H1 (cell line): ENCODE results near the gene ANGPTL2. TPM values are rescaled to one million over a fixed set of nuclear protein-coding genes. Genes with fewer than 3 reads are reported as not detected.
A peak's percentile ranks its signal among the peaks of the same experiment; 100 is the strongest.

Experiments used
- CTCF ChIA-PET: fragments of 300-600 bp; sonication (Branson Sonifier 250); formaldehyde crosslinking; loops from one replicate; lab custom pipeline; 2021; ENCODE audit not compliant: partially characterized antibody; lab: Charles Lee
- POLR2A ChIA-PET: fragments of 300-600 bp; sonication (Branson Sonifier 250); formaldehyde crosslinking; loops from one replicate; lab custom pipeline; 2021; ENCODE audit warnings: inconsistent platforms; ENCODE audit not compliant: partially characterized antibody; lab: Charles Lee
- DNase-seq, 2 experiments: peaks; one replicate each; pipeline versions ENCODE4 v3.0.0 to v3.0.0-alpha.2; 2010 to 2022; ENCODE audit warnings: low spot score in 2 of 2, low read depth in 1 of 2, mixed read lengths in 1 of 2
- FAIRE-seq: peaks from 2 replicates; lab custom pipeline; 2011; peaks lifted over from hg19 to GRCh38; lab: Jason Lieb, UNC
- H2AFZ ChIP-seq: 2 replicates; pipeline ENCODE4 v1.8.1; 2012; ENCODE audit warnings: low read length, inconsistent platforms
- H2AK5ac ChIP-seq: 2 replicates; pipeline ENCODE4 v1.6.1; 2013; ENCODE audit warnings: low read depth, low read length
- H2BK120ac ChIP-seq: replicated peaks from 2 replicates; pipeline ENCODE3; 2013; ENCODE audit warnings: low read depth, low read length, inconsistent platforms
- H2BK12ac ChIP-seq: 2 replicates; pipeline ENCODE4 v1.6.1; 2013; ENCODE audit warnings: low read depth, low read length
- H2BK15ac ChIP-seq: 2 replicates; pipeline ENCODE4 v1.6.1; 2013; ENCODE audit warnings: low read length
- H2BK20ac ChIP-seq: 2 replicates; pipeline ENCODE4 v1.6.1; 2013; ENCODE audit warnings: low read length
- H2BK5ac ChIP-seq: 2 replicates; pipeline ENCODE4 v1.6.1; 2013; ENCODE audit warnings: low read depth, low read length
- H3K14ac ChIP-seq: 2 replicates; pipeline ENCODE4 v1.6.1; 2013; ENCODE audit warnings: inconsistent platforms; ENCODE audit not compliant: insufficient read length
- H3K18ac ChIP-seq: 2 replicates; pipeline ENCODE4 v1.6.1; 2013; ENCODE audit warnings: low read length; ENCODE audit errors: extremely low read depth
- H3K23ac ChIP-seq: 2 replicates; pipeline ENCODE4 v1.6.1; 2013; ENCODE audit warnings: inconsistent platforms; ENCODE audit not compliant: insufficient read length
- H3K23me2 ChIP-seq: 2 replicates; pipeline ENCODE4 v1.6.1; 2013; ENCODE audit warnings: low read depth, low read length
- H3K27ac ChIP-seq: 2 replicates; pipeline ENCODE4 v1.6.1; 2011; ENCODE audit warnings: low read depth, low read length, inconsistent platforms
- H3K27me3 ChIP-seq, 4 experiments: replicated peaks in 1 of 4; 1 replicate in 1 of 4; 2 replicates in 3 of 4; pipeline versions ENCODE4 v1.6.1 to v1.8.1; 2011 to 2013; ENCODE audit warnings: low read length in 3 of 4, mild to moderate bottlenecking in 3 of 4, inconsistent platforms in 2 of 4, mixed read lengths in 2 of 4, moderate library complexity in 1 of 4; ENCODE audit not compliant: control insufficient read depth in 3 of 4, insufficient read depth in 3 of 4; ENCODE audit errors: extremely low read depth in 1 of 4
- H3K36me3 ChIP-seq, 4 experiments: 2 replicates each; pipeline versions ENCODE4 v1.6.1 to v1.8.1; 2011 to 2013; ENCODE audit warnings: mild to moderate bottlenecking in 4 of 4, low read length in 3 of 4, moderate library complexity in 2 of 4, control low read depth in 1 of 4, inconsistent platforms in 1 of 4; ENCODE audit not compliant: insufficient read depth in 4 of 4, control insufficient read depth in 2 of 4
- H3K4ac ChIP-seq: replicated peaks from 2 replicates; pipeline ENCODE3; 2013; ENCODE audit warnings: low read length, low read depth, mixed read lengths, inconsistent platforms; ENCODE audit not compliant: insufficient read length
- H3K4me1 ChIP-seq, 4 experiments: replicated peaks in 1 of 4; 1 replicate in 1 of 4; 2 replicates in 3 of 4; pipeline versions ENCODE4 v1.6.1 to v1.8.1; 2011 to 2013; ENCODE audit warnings: low read length in 3 of 4, inconsistent platforms in 2 of 4, mixed read lengths in 1 of 4; ENCODE audit not compliant: insufficient read depth in 4 of 4, control insufficient read depth in 3 of 4
- H3K4me2 ChIP-seq, 2 experiments: 2 replicates each; pipeline versions ENCODE4 v1.6.1 to v1.8.1; 2011 to 2013; ENCODE audit warnings: low read depth in 2 of 2, low read length in 2 of 2, control low read depth in 1 of 2, inconsistent platforms in 1 of 2, mild to moderate bottlenecking in 1 of 2; ENCODE audit not compliant: insufficient read depth in 1 of 2
- H3K4me3 ChIP-seq, 4 experiments: fragments of 200-600, 300-600 bp in 1 of 4; sonication (generic), shearing (Covaris generic), sonication (Bioruptor Twin) in 1 of 4; 2 replicates each; pipeline versions ENCODE4 v1.5.1 to v1.8.1; 2011 to 2016; ENCODE audit warnings: low read length in 4 of 4, low read depth in 3 of 4, control low read depth in 2 of 4, inconsistent platforms in 2 of 4, mild to moderate bottlenecking in 2 of 4, mixed read lengths in 1 of 4, moderate library complexity in 1 of 4; ENCODE audit not compliant: insufficient read depth in 2 of 4; ENCODE audit errors: extremely low read depth in 1 of 4
- H3K56ac ChIP-seq: replicated peaks from 2 replicates; pipeline ENCODE3; 2013; ENCODE audit warnings: low read depth, mild to moderate bottlenecking, mixed read lengths, low read length, inconsistent platforms; ENCODE audit not compliant: insufficient read length
- H3K79me1 ChIP-seq: 2 replicates; pipeline ENCODE4 v1.6.1; 2013; ENCODE audit warnings: low read depth, low read length, control low read depth
- H3K79me2 ChIP-seq, 2 experiments: 2 replicates each; pipeline versions ENCODE4 v1.6.1 to v1.8.1; 2012 to 2013; ENCODE audit warnings: low read length in 2 of 2, mild to moderate bottlenecking in 2 of 2, inconsistent platforms in 1 of 2; ENCODE audit not compliant: insufficient read depth in 2 of 2, control insufficient read depth in 1 of 2
- H3K9ac ChIP-seq, 4 experiments: replicated peaks in 1 of 4; 1 replicate in 1 of 4; 2 replicates in 3 of 4; pipeline versions ENCODE4 v1.6.1 to v1.8.1; 2011 to 2013; ENCODE audit warnings: low read depth in 3 of 4, low read length in 3 of 4, control low read depth in 2 of 4, mild to moderate bottlenecking in 2 of 4, moderate library complexity in 2 of 4, inconsistent platforms in 1 of 4; ENCODE audit errors: extremely low read depth in 1 of 4
- H3K9me3 ChIP-seq, 2 experiments: 2 replicates each; pipeline versions ENCODE4 v1.6.1 to v1.8.1; 2012 to 2013; ENCODE audit warnings: mild to moderate bottlenecking in 2 of 2, moderate library complexity in 2 of 2, control low read depth in 1 of 2, inconsistent platforms in 1 of 2, low read depth in 1 of 2, low read length in 1 of 2, mixed read lengths in 1 of 2; ENCODE audit not compliant: insufficient read depth in 2 of 2
- H4K20me1 ChIP-seq, 2 experiments: replicated peaks in 1 of 2; 2 replicates each; pipeline versions ENCODE3 to v1.8.1; 2011 to 2013; ENCODE audit warnings: inconsistent platforms in 2 of 2, low read length in 2 of 2, mild to moderate bottlenecking in 1 of 2; ENCODE audit not compliant: insufficient read depth in 2 of 2, control insufficient read depth in 1 of 2
- H4K5ac ChIP-seq: 2 replicates; pipeline ENCODE4 v1.6.1; 2013; ENCODE audit warnings: low read length, low read depth, mixed read lengths, inconsistent platforms; ENCODE audit not compliant: insufficient read length
- H4K8ac ChIP-seq: 2 replicates; pipeline ENCODE4 v1.8.0; 2013; ENCODE audit warnings: mild to moderate bottlenecking, moderate library complexity, low read length, inconsistent platforms; ENCODE audit not compliant: insufficient read depth; ENCODE audit errors: extremely low read depth
- H4K91ac ChIP-seq: replicated peaks from 2 replicates; pipeline ENCODE3; 2013; ENCODE audit warnings: low read length, mixed read lengths, inconsistent platforms; ENCODE audit not compliant: insufficient read length
- SIX5 ChIP-seq: IDR thresholded peaks from 2 replicates; pipeline ENCODE4 v1.6.1; 2011; ENCODE audit warnings: mild to moderate bottlenecking, low read depth, low read length
- WGBS, 2 experiments: shearing (Covaris generic) in 1 of 2; methylation state at CpG; one replicate each; pipeline versions ENCODE4 v1.1.6 to v1.1.7; 2013 to 2015; ENCODE audit warnings: low lambda C conversion rate in 2 of 2, mixed read lengths in 2 of 2, inconsistent platforms in 1 of 2, low coverage in 1 of 2, missing lambda C conversion rate in 1 of 2; ENCODE audit not compliant: insufficient replicate concordance in 2 of 2, insufficient coverage in 1 of 2, insufficient read length in 1 of 2; ENCODE audit errors: extremely low coverage in 1 of 2, missing lambda C conversion rate in 1 of 2; 5-methylcytosine and 5-hydroxymethylcytosine counted together
- polyA plus RNA-seq, 7 experiments: library from polyadenylated mRNA; depleted of rRNA in 3 of 7; stranded (reverse) in 5 of 7; unstranded in 2 of 7; fragments of >200 nt in 5 of 7; fragments of 200-250 nt in 2 of 7; gene quantifications; 1 replicate in 5 of 7; 2 replicates in 1 of 7; 4 replicates in 1 of 7; pipeline versions ENCODE4 v1.2.1 to v1.2.3, GENCODE V29; 2011 to 2013; ENCODE audit warnings: missing spikeins in 2 of 7, mixed read lengths in 2 of 7
- total RNA-seq: library from RNA; stranded (reverse); fragmentation: NEBNext Ultra II Directional; extraction: Animal tissue kit (Norgen Biotek cat#: 25700); gene quantifications from 2 replicates; pipeline ENCODE4 v1.2.1, GENCODE V29; 2021

Gene ANGPTL2
- total and polyA plus RNA-seq, 2 of the 8 experiments (the other 6 are each of a cell fraction or from before 2014, with no cell fraction given): 9.0 to 10.6 TPM

- FAIRE-seq: no peak
- no peak overlapping the region for H3K27ac ChIP-seq
- POLR2A ChIA-PET: interaction anchor here (2.4 kb wide), 1 partner anchor 12 kb away, joined by 10 read pairs; no protein-coding TSS in a partner anchor
Observed at GRCh38 chr9:127140842-127141675, 18.6 kb upstream of the ANGPTL2 start.

More at GRCh38 chr9:127140842-127141675, 18.6 kb upstream of the ANGPTL2 start:
- no peak overlapping the region for H2BK5ac ChIP-seq
- no peaks in the 10 kb centered on the region for H3K23me2 ChIP-seq
- H3K4me3 ChIP-seq: no peak overlapping the region
- H3K14ac ChIP-seq: no peak overlapping the region
- H4K20me1 ChIP-seq: no peaks in the 10 kb centered on the region
- no peaks in the 10 kb centered on the region for H3K9me3 ChIP-seq
- H2AFZ ChIP-seq: no peak overlapping the region
- no peaks in the 10 kb centered on the region for H3K27me3 ChIP-seq
- H2AK5ac ChIP-seq: no peak overlapping the region
- no peak overlapping the region for H2BK12ac ChIP-seq
- H3K4me1 ChIP-seq: peaks cover 0 to 8% (median 6%) of the 10 kb centered on the region in 4 experiments; a peak in 5 of 7 replicates
- H3K18ac ChIP-seq: no peak overlapping the region
- no peak overlapping the region for H3K4ac ChIP-seq
- no peak overlapping the region for H2BK15ac ChIP-seq
- no peak overlapping the region for H4K8ac ChIP-seq
- H3K4me2 ChIP-seq: no peak overlapping the region
- WGBS, 2 experiments: 92% methylated on average over 9 of the region's 9 CpGs; no CpG with 5 or more reads in 1 of the 2 experiments
- H3K79me2 ChIP-seq: no peaks in the 10 kb centered on the region
- H2BK20ac ChIP-seq: no peak overlapping the region
- DNase-seq: peak in 1 of 2 experiments; percentile 39
- H3K36me3 ChIP-seq: no peaks in the 10 kb centered on the region
- no peak overlapping the region for H2BK120ac ChIP-seq
- no peak for TF ChIP-seq SIX5
- no peak overlapping the region for H3K9ac ChIP-seq
- no peak overlapping the region for H4K5ac ChIP-seq
- no peak overlapping the region for H3K56ac ChIP-seq
- CTCF ChIA-PET: no interaction called here
- H4K91ac ChIP-seq: no peak overlapping the region
- no peak overlapping the region for H3K23ac ChIP-seq
- no peaks in the 10 kb centered on the region for H3K79me1 ChIP-seq
